Activated T-cell treated with anti-CD3 and anti-CD28 coated beads, Interleukin-2, amount 50 U/mL, for 4 hours (primary cell): ENCODE data around the gene MARVELD3. TPM values are rescaled to one million over a fixed set of nuclear protein-coding genes. Genes with fewer than 3 reads are reported as not detected.
A peak's percentile ranks its signal among the peaks of the same experiment; 100 is the strongest.
"Not testable (repeated sequence)": the region's sequence is repeated elsewhere in the genome, so short reads cannot be mapped to it uniquely, and the experiment has no call there.

Experiments
- ATAC-seq, 2 donors: fragments of 200-7000 bp; cut with Tn5 transposase; one replicate each; pipeline ENCODE4 v1.10.0; 2021
- DNase-seq: peaks from one replicate; pipeline ENCODE4 v3.0.0-alpha.2; 2020
- H3K27me3 Mint-ChIP-seq: one replicate; pipeline ENCODE4 v1.8.0; 2021; ENCODE audit warnings: low read depth, mixed read lengths
- H3K36me3 Mint-ChIP-seq: one replicate; pipeline ENCODE4 v1.8.0; 2022; ENCODE audit warnings: mixed read lengths; ENCODE audit not compliant: insufficient read depth
- H3K4me1 Mint-ChIP-seq: one replicate; pipeline ENCODE4 v1.8.0; 2021; ENCODE audit warnings: low read depth, mixed read lengths
- H3K4me3 Mint-ChIP-seq: one replicate; pipeline ENCODE4 v1.8.0; 2021; ENCODE audit warnings: mild to moderate bottlenecking, moderate library complexity, mixed read lengths
- H3K9me3 Mint-ChIP-seq: one replicate; pipeline ENCODE4 v1.8.0; 2021; ENCODE audit warnings: mixed read lengths
- total RNA-seq, 3 donors: library from RNA; stranded (reverse); gene quantifications; one replicate each; pipeline ENCODE4 v1.2.1, GENCODE V29; 2021

Gene MARVELD3
- total RNA-seq, 3 donors from 2014 or later = 0.05 to 0.11 TPM; not detected in 1

GRCh38 chr16:71600822-71601221 lies 25.2 kb upstream of the MARVELD3 start:
- Mint-ChIP-seq H3K4me3 (no peak overlapping the region), H3K4me1 (no peaks in the 10 kb centered on the region), H3K27me3 (peaks cover 22% of the 10 kb centered on the region), H3K9me3 (no peaks in the 10 kb centered on the region), H3K36me3 (no peaks in the 10 kb centered on the region)
- ATAC-seq (no peak), DNase-seq (no peak)

- H3K27me3 Mint-ChIP-seq = peaks cover 23% of the 10 kb centered on the region
- H3K9me3 Mint-ChIP-seq = no peaks in the 10 kb centered on the region
- H3K4me1 Mint-ChIP-seq = peaks cover 5% of the 10 kb centered on the region
- ATAC-seq (no peak), DNase-seq (no peak)
- H3K36me3 Mint-ChIP-seq = no peaks in the 10 kb centered on the region
- H3K4me3 Mint-ChIP-seq = no peak overlapping the region
Measured at GRCh38 chr16:71609066-71609465, 16.9 kb upstream of the MARVELD3 start.

GRCh38 chr16:71610447-71610846 lies 15.5 kb upstream of the MARVELD3 start:
- ATAC-seq = no peak
- Mint-ChIP-seq H3K27me3 (peaks cover 29% of the 10 kb centered on the region), H3K36me3 (no peaks in the 10 kb centered on the region), H3K4me3 (no peak overlapping the region), H3K4me1 (peaks cover 5% of the 10 kb centered on the region), H3K9me3 (no peaks in the 10 kb centered on the region)
- no peak for DNase-seq

- Mint-ChIP-seq H3K9me3 (no peaks in the 10 kb centered on the region), H3K36me3 (no peaks in the 10 kb centered on the region), H3K4me1 (peaks cover 5% of the 10 kb centered on the region), H3K27me3 (peaks cover 34% of the 10 kb centered on the region), H3K4me3 (no peak overlapping the region)
- ATAC-seq = peak; percentile 88 to 91
- peak; percentile 76 for DNase-seq
Measured at GRCh38 chr16:71610936-71611871, 14.8 kb upstream of the MARVELD3 start.

GRCh38 chr16:71614956-71615355 lies 11.0 kb upstream of the MARVELD3 start:
- peaks cover 38% of the 10 kb centered on the region for H3K27me3 Mint-ChIP-seq
- H3K4me3 Mint-ChIP-seq, DNase-seq, H3K36me3 Mint-ChIP-seq, H3K4me1 Mint-ChIP-seq, H3K9me3 Mint-ChIP-seq, ATAC-seq: not testable (repeated sequence)

GRCh38 chr16:71618429-71618828 lies 7.6 kb upstream of the MARVELD3 start:
- DNase-seq (no peak), ATAC-seq (no peak)
- Mint-ChIP-seq H3K9me3 (no peaks in the 10 kb centered on the region), H3K4me1 (peaks cover 11% of the 10 kb centered on the region), H3K4me3 (no peak overlapping the region), H3K27me3 (peaks cover 21% of the 10 kb centered on the region), H3K36me3 (no peaks in the 10 kb centered on the region)

- Mint-ChIP-seq H3K9me3 (no peaks in the 10 kb centered on the region), H3K36me3 (no peaks in the 10 kb centered on the region), H3K4me1 (peaks cover 13% of the 10 kb centered on the region), H3K27me3 (peaks cover 10% of the 10 kb centered on the region), H3K4me3 (no peak overlapping the region)
- ATAC-seq (no peak), DNase-seq (no peak)
Measured at GRCh38 chr16:71622088-71622487, 3.9 kb upstream of the MARVELD3 start.

- peaks cover 13% of the 10 kb centered on the region for H3K4me1 Mint-ChIP-seq
- peaks cover 19% of the 10 kb centered on the region for H3K27me3 Mint-ChIP-seq
- H3K9me3 Mint-ChIP-seq = no peaks in the 10 kb centered on the region
- no peak overlapping the region for H3K4me3 Mint-ChIP-seq
- no peaks in the 10 kb centered on the region for H3K36me3 Mint-ChIP-seq
- ATAC-seq (no peak), DNase-seq (no peak)
Measured at GRCh38 chr16:71623597-71623996, 2.4 kb upstream of the MARVELD3 start.

GRCh38 chr16:71625113-71625850 lies 702 bp upstream of the MARVELD3 start:
- no peak for ATAC-seq
- Mint-ChIP-seq H3K4me1 (peaks cover 13% of the 10 kb centered on the region), H3K27me3 (peaks cover 20% of the 10 kb centered on the region), H3K4me3 (no peak overlapping the region), H3K36me3 (no peaks in the 10 kb centered on the region), H3K9me3 (no peaks in the 10 kb centered on the region)
- DNase-seq = no peak

- H3K9me3 Mint-ChIP-seq = no peaks in the 10 kb centered on the region
- H3K36me3 Mint-ChIP-seq = no peaks in the 10 kb centered on the region
- no peak for ATAC-seq
- peaks cover 20% of the 10 kb centered on the region for H3K27me3 Mint-ChIP-seq
- no peak for DNase-seq
- peaks cover 11% of the 10 kb centered on the region for H3K4me1 Mint-ChIP-seq
- peak overlapping the region; percentile 25 for H3K4me3 Mint-ChIP-seq
Measured at GRCh38 chr16:71626858-71627213, 852 bp downstream of the MARVELD3 start.

- no peak for DNase-seq
- Mint-ChIP-seq H3K4me1 (peaks cover 2% of the 10 kb centered on the region), H3K9me3 (no peaks in the 10 kb centered on the region), H3K27me3 (peaks cover 20% of the 10 kb centered on the region), H3K4me3 (no peak overlapping the region), H3K36me3 (no peaks in the 10 kb centered on the region)
- ATAC-seq = no peak
Measured at GRCh38 chr16:71627731-71628181, 1.8 kb downstream of the MARVELD3 start.

GRCh38 chr16:71628810-71629209 lies 2.8 kb downstream of the MARVELD3 start:
- H3K27me3 Mint-ChIP-seq = peaks cover 20% of the 10 kb centered on the region

GRCh38 chr16:71629278-71630016 lies 3.5 kb downstream of the MARVELD3 start:
- H3K4me1 Mint-ChIP-seq = peaks cover 2% of the 10 kb centered on the region
- H3K9me3 Mint-ChIP-seq = no peaks in the 10 kb centered on the region
- peaks cover 20% of the 10 kb centered on the region for H3K27me3 Mint-ChIP-seq
- no peak overlapping the region for H3K4me3 Mint-ChIP-seq
- DNase-seq (no peak), ATAC-seq (no peak)
- no peaks in the 10 kb centered on the region for H3K36me3 Mint-ChIP-seq

More at GRCh38 chr16:71628810-71629209, 2.8 kb downstream of the MARVELD3 start:
- no peak overlapping the region for H3K4me3 Mint-ChIP-seq
- DNase-seq (no peak), ATAC-seq (no peak)
- H3K9me3 Mint-ChIP-seq = no peaks in the 10 kb centered on the region
- H3K4me1 Mint-ChIP-seq = peaks cover 2% of the 10 kb centered on the region
- no peaks in the 10 kb centered on the region for H3K36me3 Mint-ChIP-seq

GRCh38 chr16:71630808-71631207 lies 4.8 kb downstream of the MARVELD3 start:
- ATAC-seq (no peak), DNase-seq (no peak)
- Mint-ChIP-seq H3K27me3 (peaks cover 20% of the 10 kb centered on the region), H3K4me3 (no peak overlapping the region), H3K4me1 (no peaks in the 10 kb centered on the region), H3K9me3 (no peaks in the 10 kb centered on the region), H3K36me3 (no peaks in the 10 kb centered on the region)
